Erythroblast (primary cell): ENCODE data around the gene TBCD.

Experiments used
- GATA1 ChIP-seq: IDR thresholded peaks from 2 replicates; pipeline ENCODE4 v1.6.1; 2011; ENCODE audit warnings: low read depth, mild to moderate bottlenecking, control low read depth, low read length, moderate library complexity
- POLR2A ChIP-seq: IDR thresholded peaks from 2 replicates; pipeline ENCODE4 v1.6.1; 2011; ENCODE audit warnings: mild to moderate bottlenecking, low read length

DNA sequence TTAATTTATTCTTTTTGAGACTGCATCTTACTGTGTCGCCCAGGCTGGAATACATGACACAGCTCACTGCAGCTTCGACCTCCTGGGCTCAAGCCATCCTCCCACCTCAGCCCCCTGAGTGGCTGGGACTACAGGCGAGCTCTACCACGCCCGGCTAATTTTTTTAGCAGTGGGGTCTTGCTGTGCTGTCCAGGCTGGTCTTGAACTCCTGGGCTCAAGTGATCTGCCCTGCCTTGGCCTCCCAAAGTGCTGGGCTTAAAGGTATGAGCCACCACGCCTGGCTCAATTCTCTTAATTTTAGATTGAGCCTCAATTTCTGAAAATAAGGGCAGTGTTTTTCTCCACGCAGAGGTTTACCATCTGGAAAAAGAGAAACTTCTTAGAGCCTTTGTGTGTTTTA lies 46.9 kb downstream of the TBCD start:
- no peak for TF ChIP-seq POLR2A
- TF ChIP-seq GATA1 = no peak
